OCI-LY3 (cell line): Measurements from ENCODE around the gene TEX36.

Experiments used
- H2AFZ ChIP-seq: fragments of 200-600, 300-600 bp; shearing (Covaris generic); 2 replicates; pipeline ENCODE4 v1.6.0; 2014; ENCODE audit warnings: antibody characterized with exemption, low read depth, low read length
- H3K27ac ChIP-seq: fragments of 200-600, 300-600 bp; sonication (generic); 2 replicates; pipeline ENCODE4 v1.5.1; 2014; ENCODE audit warnings: mild to moderate bottlenecking, low read length, moderate library complexity, mixed read lengths
- H3K27me3 ChIP-seq: fragments of 200-600, 300-600 bp; sonication (generic); 2 replicates; pipeline ENCODE4 v1.6.1; 2014; ENCODE audit warnings: low read depth, low read length, mixed read lengths
- H3K36me3 ChIP-seq: fragments of 200-600, 300-600 bp; sonication (generic); replicated peaks from 2 replicates; pipeline ENCODE3; 2014; ENCODE audit warnings: low read depth, low read length, mixed read lengths
- H3K4me1 ChIP-seq: fragments of 300-600, 200-600 bp; sonication (generic); 2 replicates; pipeline ENCODE4 v1.6.1; 2014; ENCODE audit warnings: low read length, mixed read lengths
- H3K4me2 ChIP-seq: fragments of 200-600, 300-600 bp; sonication (generic); 2 replicates; pipeline ENCODE4 v1.6.1; 2014; ENCODE audit warnings: low read length, mixed read lengths
- H3K4me3 ChIP-seq: fragments of 300-600, 200-600 bp; sonication (generic); 2 replicates; pipeline ENCODE4 v1.5.1; 2014; ENCODE audit warnings: antibody characterized with exemption, mild to moderate bottlenecking, low read length, moderate library complexity
- H3K79me2 ChIP-seq: fragments of 300-600, 200-600 bp; shearing (Covaris generic); 2 replicates; pipeline ENCODE4 v1.6.1; 2014; ENCODE audit warnings: mild to moderate bottlenecking, low read length, mixed read lengths
- H3K9ac ChIP-seq: fragments of 300-600, 200-600 bp; shearing (Covaris generic); 2 replicates; pipeline ENCODE4 v1.6.0; 2014; ENCODE audit warnings: mild to moderate bottlenecking, low read length, moderate library complexity
- H3K9me3 ChIP-seq: fragments of 200-600, 300-600 bp; shearing (Covaris generic); 2 replicates; pipeline ENCODE4 v1.6.1; 2014; ENCODE audit warnings: low read length, mixed read lengths; ENCODE audit not compliant: insufficient read depth
- H4K20me1 ChIP-seq: fragments of 200-600, 300-600 bp; sonication (generic); 2 replicates; pipeline ENCODE4 v1.6.1; 2016; ENCODE audit warnings: low read length, mixed read lengths; ENCODE audit not compliant: insufficient read depth
- EZH2phosphoT487 ChIP-seq: fragments of 200-600 bp; shearing (Covaris generic); IDR thresholded peaks from 2 replicates; pipeline ENCODE4 v1.6.1; 2018; ENCODE audit warnings: antibody characterized with exemption, mixed run types, low read depth
- TF ChIP-seq, protein P1 (sequence below): fragments of 200-600, 300-600 bp; sonication (generic); IDR thresholded peaks from 2 replicates; pipeline ENCODE4 v1.5.1; 2014; ENCODE audit warnings: antibody characterized with exemption, low read length, low read depth

The TEX36 gene

DNA sequence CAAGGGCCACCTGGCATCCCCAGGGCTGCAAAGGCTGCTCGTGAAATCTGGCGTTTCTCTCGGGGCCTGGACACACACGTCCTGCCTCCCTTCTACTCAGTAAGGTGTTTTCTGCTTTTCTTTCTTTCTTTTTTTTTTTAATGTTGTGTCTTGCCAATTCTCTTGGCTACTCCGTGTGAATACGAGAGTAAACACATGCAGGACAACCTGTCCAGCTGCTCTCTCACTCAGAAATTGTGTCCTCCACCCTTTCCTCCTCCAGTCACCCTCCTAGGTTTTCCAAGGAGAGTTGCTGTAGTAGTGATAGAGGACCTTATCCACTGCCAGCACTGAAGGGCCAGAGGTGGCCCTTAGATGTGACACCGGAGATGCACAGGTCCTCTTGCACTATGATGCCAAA is 858 bp upstream of the TEX36 start:
- H3K9me3 ChIP-seq, result no peaks in the 10 kb centered on the region
- H3K4me2 ChIP-seq, result no peak overlapping the region
- H3K4me3 ChIP-seq, result no peak overlapping the region
- no peaks in the 10 kb centered on the region for H4K20me1 ChIP-seq
- H3K27me3 ChIP-seq, result peaks cover 5% of the 10 kb centered on the region; the same call in 1 of the 2 replicates
- H3K36me3 ChIP-seq, result no peaks in the 10 kb centered on the region
- no peak overlapping the region for H3K27ac ChIP-seq
- TF ChIP-seq EZH2phosphoT487, result no peak
- H3K9ac ChIP-seq, result no peak overlapping the region
- H3K4me1 ChIP-seq, result no peaks in the 10 kb centered on the region
- H2AFZ ChIP-seq, result no peak overlapping the region
- no peaks in the 10 kb centered on the region for H3K79me2 ChIP-seq

DNA sequence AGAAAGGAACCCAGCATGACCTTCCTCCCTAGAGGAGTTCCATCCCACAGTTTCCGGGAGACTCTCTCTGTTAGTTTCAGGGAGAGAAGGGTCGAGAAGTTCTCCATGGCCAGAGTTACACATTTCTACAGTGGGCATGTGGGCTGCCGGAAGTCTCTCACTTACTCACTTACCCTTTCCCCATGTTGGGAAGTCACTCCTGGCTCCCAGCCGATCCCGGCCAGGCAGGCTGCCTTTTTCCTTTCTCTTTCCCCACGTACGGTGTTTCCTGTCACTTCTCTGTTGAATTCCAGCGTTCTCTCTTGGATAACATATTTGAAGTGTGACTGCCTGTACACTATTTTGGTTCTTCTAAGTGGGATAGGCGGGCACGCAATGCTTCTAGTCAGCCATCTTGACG is 3.5 kb downstream of the TEX36 start:
- Histone ChIP-seq H3K27ac (no peak overlapping the region), H3K4me3 (no peak overlapping the region), H3K4me2 (no peak overlapping the region), H3K9me3 (no peaks in the 10 kb centered on the region), H3K4me1 (no peaks in the 10 kb centered on the region), H4K20me1 (no peaks in the 10 kb centered on the region), H3K27me3 (peaks cover 5% of the 10 kb centered on the region; the same call in 1 of the 2 replicates), H3K79me2 (no peaks in the 10 kb centered on the region), H3K36me3 (no peaks in the 10 kb centered on the region), H3K9ac (no peak overlapping the region), H2AFZ (no peak overlapping the region)
- TF ChIP-seq, protein P1, sequence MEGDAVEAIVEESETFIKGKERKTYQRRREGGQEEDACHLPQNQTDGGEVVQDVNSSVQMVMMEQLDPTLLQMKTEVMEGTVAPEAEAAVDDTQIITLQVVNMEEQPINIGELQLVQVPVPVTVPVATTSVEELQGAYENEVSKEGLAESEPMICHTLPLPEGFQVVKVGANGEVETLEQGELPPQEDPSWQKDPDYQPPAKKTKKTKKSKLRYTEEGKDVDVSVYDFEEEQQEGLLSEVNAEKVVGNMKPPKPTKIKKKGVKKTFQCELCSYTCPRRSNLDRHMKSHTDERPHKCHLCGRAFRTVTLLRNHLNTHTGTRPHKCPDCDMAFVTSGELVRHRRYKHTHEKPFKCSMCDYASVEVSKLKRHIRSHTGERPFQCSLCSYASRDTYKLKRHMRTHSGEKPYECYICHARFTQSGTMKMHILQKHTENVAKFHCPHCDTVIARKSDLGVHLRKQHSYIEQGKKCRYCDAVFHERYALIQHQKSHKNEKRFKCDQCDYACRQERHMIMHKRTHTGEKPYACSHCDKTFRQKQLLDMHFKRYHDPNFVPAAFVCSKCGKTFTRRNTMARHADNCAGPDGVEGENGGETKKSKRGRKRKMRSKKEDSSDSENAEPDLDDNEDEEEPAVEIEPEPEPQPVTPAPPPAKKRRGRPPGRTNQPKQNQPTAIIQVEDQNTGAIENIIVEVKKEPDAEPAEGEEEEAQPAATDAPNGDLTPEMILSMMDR, result no peak
- no peak for TF ChIP-seq EZH2phosphoT487

DNA sequence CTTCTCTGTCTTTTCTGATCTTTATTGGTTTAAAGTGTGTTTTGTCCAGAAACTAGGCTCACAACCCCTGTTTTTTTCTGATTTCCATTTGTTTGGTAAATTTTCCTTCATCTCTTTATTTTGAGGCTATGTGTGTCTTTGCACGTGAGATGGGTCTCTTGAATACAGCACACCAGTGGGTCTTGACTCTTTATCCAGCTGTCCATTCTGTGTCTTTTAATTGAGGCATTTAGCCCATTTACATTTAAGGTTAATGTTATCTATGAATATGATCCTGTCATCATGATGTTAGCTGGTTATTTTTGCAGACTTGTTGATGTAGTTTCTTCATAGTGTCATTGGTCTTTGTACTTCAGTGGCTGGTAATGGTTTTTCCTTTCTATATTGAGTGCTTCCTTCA is 10.1 kb downstream of the TEX36 start:
- no peak overlapping the region for H2AFZ ChIP-seq
- H3K79me2 ChIP-seq, result no peaks in the 10 kb centered on the region
- no peak overlapping the region for H3K4me3 ChIP-seq
- H3K9ac ChIP-seq, result no peak overlapping the region
- no peaks in the 10 kb centered on the region for H4K20me1 ChIP-seq
- H3K4me2 ChIP-seq, result no peak overlapping the region
- H3K9me3 ChIP-seq, result no peaks in the 10 kb centered on the region
- no peaks in the 10 kb centered on the region for H3K4me1 ChIP-seq
- no peak for TF ChIP-seq EZH2phosphoT487
- TF ChIP-seq, protein P1, result no peak
- no peaks in the 10 kb centered on the region for H3K36me3 ChIP-seq
- H3K27me3 ChIP-seq, result no peaks in the 10 kb centered on the region
- no peak overlapping the region for H3K27ac ChIP-seq

DNA sequence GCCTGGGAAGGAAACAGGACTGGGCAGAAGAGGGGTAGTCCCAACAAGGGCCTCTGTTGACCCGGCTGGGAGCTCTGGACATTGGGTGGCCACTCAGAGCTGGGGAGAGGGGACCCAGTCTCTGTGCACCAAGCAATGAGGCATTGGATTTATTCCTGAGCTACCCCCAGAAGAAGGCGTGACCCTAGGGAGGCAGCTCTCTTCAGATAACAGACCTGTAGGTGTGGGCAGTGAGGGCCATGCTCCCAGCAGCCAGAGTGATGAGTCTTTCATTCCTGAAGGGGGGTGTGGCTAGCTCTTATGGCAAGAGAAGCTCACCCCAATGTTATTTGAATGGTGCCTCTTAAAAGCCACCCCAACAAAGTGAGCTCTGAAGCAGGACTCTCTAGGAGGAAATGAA is 20.4 kb downstream of the TEX36 start:
- H3K27ac ChIP-seq, result no peak overlapping the region
- H3K79me2 ChIP-seq, result no peaks in the 10 kb centered on the region
- no peak overlapping the region for H3K9ac ChIP-seq
- no peaks in the 10 kb centered on the region for H3K36me3 ChIP-seq
- no peaks in the 10 kb centered on the region for H3K9me3 ChIP-seq
- no peaks in the 10 kb centered on the region for H4K20me1 ChIP-seq
- H3K4me3 ChIP-seq, result no peak overlapping the region
- H3K4me2 ChIP-seq, result no peak overlapping the region
- H3K27me3 ChIP-seq, result no peaks in the 10 kb centered on the region
- no peak for TF ChIP-seq EZH2phosphoT487
- TF ChIP-seq, protein P1, result no peak
- no peaks in the 10 kb centered on the region for H3K4me1 ChIP-seq
- H2AFZ ChIP-seq, result no peak overlapping the region
